Muscle of back (tissue), 11 donors: ENCODE measurements around the gene CDKAL1. TPM values are rescaled to one million over a fixed set of nuclear protein-coding genes. Genes with fewer than 3 reads are reported as not detected.
A peak's percentile ranks its signal among the peaks of the same experiment; 100 is the strongest.
"Not testable (repeated sequence)": the region's sequence is repeated elsewhere in the genome, so short reads cannot be mapped to it uniquely, and the experiment has no call there.

Experiments
- DNase-seq, 3 donors: peaks; one replicate each; pipeline versions ENCODE4 v3.0.0 to v3.0.0-alpha.2; 2013
- polyA plus RNA-seq, 10 donors: library from polyadenylated mRNA; unstranded; fragments of 120-200 nt; gene quantifications; one replicate each; pipeline ENCODE4 v1.2.1, GENCODE V29; 2013; ENCODE audit not compliant: insufficient read length in 10 of 10

Gene CDKAL1
- polyA plus RNA-seq, 10 donors: 10.7 to 17.1 (median 13.9) TPM

- not testable (repeated sequence) for DNase-seq
Measured at GRCh38 chr6:20549398-20549797, 15.1 kb downstream of the CDKAL1 start.

- no peak for DNase-seq
Measured at GRCh38 chr6:20554326-20554725, 20.1 kb downstream of the CDKAL1 start.

- no peak for DNase-seq
Measured at GRCh38 chr6:20554817-20555216, 20.6 kb downstream of the CDKAL1 start.

- no peak for DNase-seq
Measured at GRCh38 chr6:20559924-20560551, 25.8 kb downstream of the CDKAL1 start.

- DNase-seq: no peak
Measured at GRCh38 chr6:20563377-20563776, 29.1 kb downstream of the CDKAL1 start.

- peak in 2 of 3 donors; percentile 26 to 47 for DNase-seq
Measured at GRCh38 chr6:20564269-20564668, 30.0 kb downstream of the CDKAL1 start.

GRCh38 chr6:20564777-20565176 is 30.5 kb downstream of the CDKAL1 start:
- DNase-seq: no peak

- DNase-seq: no peak
Measured at GRCh38 chr6:20565342-20565741, 31.1 kb downstream of the CDKAL1 start.

GRCh38 chr6:20566109-20566508 is 31.9 kb downstream of the CDKAL1 start:
- DNase-seq: no peak

GRCh38 chr6:20569000-20569610 is 34.8 kb downstream of the CDKAL1 start:
- DNase-seq: no peak

- DNase-seq: no peak
Measured at GRCh38 chr6:20571261-20571660, 37.0 kb downstream of the CDKAL1 start.

- DNase-seq: no peak
Measured at GRCh38 chr6:20572288-20572687, 38.0 kb downstream of the CDKAL1 start.

- no peak for DNase-seq
Measured at GRCh38 chr6:20572940-20573339, 38.7 kb downstream of the CDKAL1 start.

GRCh38 chr6:20574355-20574754 is 40.1 kb downstream of the CDKAL1 start:
- no peak for DNase-seq

GRCh38 chr6:20575125-20575524 is 40.9 kb downstream of the CDKAL1 start:
- DNase-seq: no peak

- DNase-seq: no peak
Measured at GRCh38 chr6:20575704-20576451, 41.6 kb downstream of the CDKAL1 start.

GRCh38 chr6:20577173-20577688 is 43.0 kb downstream of the CDKAL1 start:
- no peak for DNase-seq

GRCh38 chr6:20581070-20581469 is 46.8 kb downstream of the CDKAL1 start:
- DNase-seq: no peak

GRCh38 chr6:20582586-20583443 is 48.6 kb downstream of the CDKAL1 start:
- no peak for DNase-seq

GRCh38 chr6:20583444-20583800 is 49.2 kb downstream of the CDKAL1 start:
- DNase-seq: no peak

- no peak for DNase-seq
Measured at GRCh38 chr6:20584100-20584731, 50.0 kb downstream of the CDKAL1 start.
